GM19328 (cell line): ENCODE measurements around the gene SEL1L.
A peak's percentile ranks its signal among the peaks of the same experiment; 100 is the strongest.
"Not testable (repeated sequence)": the region's sequence is repeated elsewhere in the genome, so short reads cannot be mapped to it uniquely, and the experiment has no call there.

Experiments
- ATAC-seq: cut with Tn5 transposase; IDR thresholded peaks from one replicate; pipeline ENCODE4 v1.9.1; 2021; ENCODE audit warnings: mild to moderate bottlenecking, moderate library complexity; ENCODE audit not compliant: unreplicated experiment

SEL1L gene

GRCh38 chr14:81476816-81477215, 56.8 kb downstream of the SEL1L start:
- no peak for ATAC-seq

GRCh38 chr14:81474685-81475324, 58.8 kb downstream of the SEL1L start:
- ATAC-seq = no peak

- ATAC-seq = peak; percentile 49
These were observed 59.5 kb downstream of the SEL1L start for GRCh38 chr14:81474148-81474492.

GRCh38 chr14:81473456-81474147, 60.1 kb downstream of the SEL1L start:
- peak; percentile 8 for ATAC-seq

GRCh38 chr14:81472096-81472800, 61.4 kb downstream of the SEL1L start:
- no peak for ATAC-seq

- peak; percentile 34 for ATAC-seq
These were observed 62.6 kb downstream of the SEL1L start for GRCh38 chr14:81471062-81471461.

GRCh38 chr14:81470557-81470826, 63.2 kb downstream of the SEL1L start:
- ATAC-seq = peak; percentile 28

GRCh38 chr14:81466854-81467253, 66.8 kb downstream of the SEL1L start:
- no peak for ATAC-seq

- no peak for ATAC-seq
These were observed 68.0 kb downstream of the SEL1L start for GRCh38 chr14:81465507-81466228.

GRCh38 chr14:81465003-81465392, 68.7 kb downstream of the SEL1L start:
- not testable (repeated sequence) for ATAC-seq

GRCh38 chr14:81464253-81465002, 69.2 kb downstream of the SEL1L start:
- ATAC-seq = no peak

- not testable (repeated sequence) for ATAC-seq
These were observed 71.3 kb downstream of the SEL1L start for GRCh38 chr14:81462356-81462755.

- ATAC-seq = no peak
These were observed 73.7 kb downstream of the SEL1L start for GRCh38 chr14:81459912-81460311.

- no peak for ATAC-seq
These were observed 75.3 kb downstream of the SEL1L start for GRCh38 chr14:81458352-81458751.

- ATAC-seq = no peak
These were observed 78.3 kb downstream of the SEL1L start for GRCh38 chr14:81455390-81455789.

- no peak for ATAC-seq
These were observed 79.0 kb downstream of the SEL1L start for GRCh38 chr14:81454572-81455218.

GRCh38 chr14:81453166-81453766, 80.4 kb downstream of the SEL1L start:
- peak; percentile 60 for ATAC-seq

- ATAC-seq = no peak
These were observed 81.1 kb downstream of the SEL1L start for GRCh38 chr14:81452341-81453133.

GRCh38 chr14:81450976-81451375, 82.7 kb downstream of the SEL1L start:
- no peak for ATAC-seq
